H1 (cell line): ENCODE results near the gene CUL9. TPM values are rescaled to one million over a fixed set of nuclear protein-coding genes. Genes with fewer than 3 reads are reported as not detected.
A peak's percentile ranks its signal among the peaks of the same experiment; 100 is the strongest.

Experiments used
- CREB1 ChIP-seq: IDR thresholded peaks from 2 replicates; pipeline ENCODE4 v1.6.1; 2012; ENCODE audit warnings: inconsistent platforms
- CTBP2 ChIP-seq: IDR thresholded peaks from 2 replicates; pipeline ENCODE4 v1.7.0; 2011; ENCODE audit warnings: borderline replicate concordance, mild to moderate bottlenecking, moderate library complexity, mixed read lengths, low read length; ENCODE audit not compliant: insufficient read depth, insufficient read length
- EGR1 ChIP-seq: IDR thresholded peaks from 2 replicates; pipeline ENCODE4 v1.6.1; 2011; ENCODE audit warnings: low read depth, low read length, borderline replicate concordance
- EP300 ChIP-seq, 2 experiments: IDR thresholded peaks; 1 replicate in 1 of 2; 2 replicates in 1 of 2; pipeline ENCODE4 v1.6.1; 2011 to 2012; ENCODE audit warnings: low read depth in 2 of 2, low read length in 2 of 2, mild to moderate bottlenecking in 2 of 2, borderline replicate concordance in 1 of 2, inconsistent platforms in 1 of 2, moderate library complexity in 1 of 2
- GTF2F1 ChIP-seq: IDR thresholded peaks from 2 replicates; pipeline ENCODE4 v1.6.1; 2012; ENCODE audit warnings: low read depth, low read length, improper control_type of control experiment, borderline replicate concordance
- HDAC6 ChIP-seq: IDR thresholded peaks from one replicate; pipeline ENCODE4 v1.7.1; 2012; ENCODE audit warnings: low read depth, mild to moderate bottlenecking, inconsistent platforms, low read length, moderate library complexity
- KDM4A ChIP-seq: IDR thresholded peaks from one replicate; pipeline ENCODE4 v1.7.1; 2012; ENCODE audit warnings: low read depth, mild to moderate bottlenecking, moderate library complexity, low read length, inconsistent platforms; ENCODE audit not compliant: severe bottlenecking
- TAF1 ChIP-seq: IDR thresholded peaks from 2 replicates; pipeline ENCODE4 v1.6.1; 2011; ENCODE audit warnings: mild to moderate bottlenecking, low read depth, low read length
- YY1 ChIP-seq: IDR thresholded peaks from 2 replicates; pipeline ENCODE4 v1.6.1; 2011; ENCODE audit warnings: low read depth, mild to moderate bottlenecking, low read length
- polyA plus RNA-seq, 7 experiments: library from polyadenylated mRNA; depleted of rRNA in 3 of 7; stranded (reverse) in 5 of 7; unstranded in 2 of 7; fragments of >200 nt in 5 of 7; fragments of 200-250 nt in 2 of 7; gene quantifications; 1 replicate in 5 of 7; 2 replicates in 1 of 7; 4 replicates in 1 of 7; pipeline versions ENCODE4 v1.2.1 to v1.2.3, GENCODE V29; 2011 to 2013; ENCODE audit warnings: missing spikeins in 2 of 7, mixed read lengths in 2 of 7
- total RNA-seq: library from RNA; stranded (reverse); fragmentation: NEBNext Ultra II Directional; extraction: Animal tissue kit (Norgen Biotek cat#: 25700); gene quantifications from 2 replicates; pipeline ENCODE4 v1.2.1, GENCODE V29; 2021
- TF ChIP-seq, protein P1 (sequence below): fragments of 300-600 bp; sonication (generic); IDR thresholded peaks from 2 replicates; pipeline ENCODE4 v1.7.1; 2012; ENCODE audit warnings: low read length, moderate library complexity, mild to moderate bottlenecking, inconsistent platforms; ENCODE audit not compliant: insufficient replicate concordance

CUL9 gene
- total and polyA plus RNA-seq, 2 of the 8 experiments (the other 6 are each of a cell fraction or from before 2014, with no cell fraction given), result 7.7 to 9.8 TPM

DNA sequence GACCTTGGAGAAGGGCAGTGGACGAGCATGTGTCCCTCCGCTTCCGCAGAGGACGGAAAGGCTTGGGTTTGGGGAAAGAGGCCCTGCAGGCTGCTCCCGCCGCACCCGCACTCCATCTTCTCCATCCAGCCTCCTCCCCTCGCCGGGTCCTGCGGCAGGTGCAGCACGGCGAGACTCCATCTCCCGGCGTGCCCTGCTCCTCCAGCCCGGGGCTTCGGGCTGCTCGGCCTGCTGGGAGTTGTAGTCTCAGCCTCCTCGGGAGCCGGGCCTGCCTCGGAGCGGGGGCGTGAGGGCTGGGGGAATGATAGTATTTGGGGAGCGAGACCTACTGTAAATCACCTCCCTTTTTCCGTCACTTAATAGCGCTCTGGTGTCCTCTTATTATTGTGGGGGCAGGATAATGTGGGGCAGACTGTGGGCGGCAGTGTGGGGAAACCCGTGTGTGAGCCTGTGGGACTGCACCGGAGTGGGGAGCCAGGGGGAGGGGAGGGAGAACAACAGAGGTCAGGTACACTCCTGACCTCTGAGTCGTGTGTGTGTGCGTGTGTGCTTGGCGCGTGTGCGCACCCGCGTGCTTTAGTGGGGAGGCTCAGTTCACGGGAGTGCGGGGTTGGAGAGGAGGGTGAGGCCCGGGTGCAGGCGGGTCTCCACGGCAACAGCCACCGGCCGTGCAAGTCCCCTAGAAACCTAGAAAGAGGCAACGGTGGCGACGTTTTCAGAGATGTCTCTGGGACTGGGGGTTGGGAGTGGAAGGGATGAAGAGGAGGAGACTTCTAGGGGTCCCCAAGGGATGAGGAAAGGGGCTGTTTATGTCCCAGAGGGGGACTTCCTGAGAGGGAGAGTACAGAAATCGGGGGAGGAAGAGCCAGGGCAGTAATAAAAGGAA is 65.4 kb downstream of the CUL9 start (continued):
- TF ChIP-seq, protein P1, sequence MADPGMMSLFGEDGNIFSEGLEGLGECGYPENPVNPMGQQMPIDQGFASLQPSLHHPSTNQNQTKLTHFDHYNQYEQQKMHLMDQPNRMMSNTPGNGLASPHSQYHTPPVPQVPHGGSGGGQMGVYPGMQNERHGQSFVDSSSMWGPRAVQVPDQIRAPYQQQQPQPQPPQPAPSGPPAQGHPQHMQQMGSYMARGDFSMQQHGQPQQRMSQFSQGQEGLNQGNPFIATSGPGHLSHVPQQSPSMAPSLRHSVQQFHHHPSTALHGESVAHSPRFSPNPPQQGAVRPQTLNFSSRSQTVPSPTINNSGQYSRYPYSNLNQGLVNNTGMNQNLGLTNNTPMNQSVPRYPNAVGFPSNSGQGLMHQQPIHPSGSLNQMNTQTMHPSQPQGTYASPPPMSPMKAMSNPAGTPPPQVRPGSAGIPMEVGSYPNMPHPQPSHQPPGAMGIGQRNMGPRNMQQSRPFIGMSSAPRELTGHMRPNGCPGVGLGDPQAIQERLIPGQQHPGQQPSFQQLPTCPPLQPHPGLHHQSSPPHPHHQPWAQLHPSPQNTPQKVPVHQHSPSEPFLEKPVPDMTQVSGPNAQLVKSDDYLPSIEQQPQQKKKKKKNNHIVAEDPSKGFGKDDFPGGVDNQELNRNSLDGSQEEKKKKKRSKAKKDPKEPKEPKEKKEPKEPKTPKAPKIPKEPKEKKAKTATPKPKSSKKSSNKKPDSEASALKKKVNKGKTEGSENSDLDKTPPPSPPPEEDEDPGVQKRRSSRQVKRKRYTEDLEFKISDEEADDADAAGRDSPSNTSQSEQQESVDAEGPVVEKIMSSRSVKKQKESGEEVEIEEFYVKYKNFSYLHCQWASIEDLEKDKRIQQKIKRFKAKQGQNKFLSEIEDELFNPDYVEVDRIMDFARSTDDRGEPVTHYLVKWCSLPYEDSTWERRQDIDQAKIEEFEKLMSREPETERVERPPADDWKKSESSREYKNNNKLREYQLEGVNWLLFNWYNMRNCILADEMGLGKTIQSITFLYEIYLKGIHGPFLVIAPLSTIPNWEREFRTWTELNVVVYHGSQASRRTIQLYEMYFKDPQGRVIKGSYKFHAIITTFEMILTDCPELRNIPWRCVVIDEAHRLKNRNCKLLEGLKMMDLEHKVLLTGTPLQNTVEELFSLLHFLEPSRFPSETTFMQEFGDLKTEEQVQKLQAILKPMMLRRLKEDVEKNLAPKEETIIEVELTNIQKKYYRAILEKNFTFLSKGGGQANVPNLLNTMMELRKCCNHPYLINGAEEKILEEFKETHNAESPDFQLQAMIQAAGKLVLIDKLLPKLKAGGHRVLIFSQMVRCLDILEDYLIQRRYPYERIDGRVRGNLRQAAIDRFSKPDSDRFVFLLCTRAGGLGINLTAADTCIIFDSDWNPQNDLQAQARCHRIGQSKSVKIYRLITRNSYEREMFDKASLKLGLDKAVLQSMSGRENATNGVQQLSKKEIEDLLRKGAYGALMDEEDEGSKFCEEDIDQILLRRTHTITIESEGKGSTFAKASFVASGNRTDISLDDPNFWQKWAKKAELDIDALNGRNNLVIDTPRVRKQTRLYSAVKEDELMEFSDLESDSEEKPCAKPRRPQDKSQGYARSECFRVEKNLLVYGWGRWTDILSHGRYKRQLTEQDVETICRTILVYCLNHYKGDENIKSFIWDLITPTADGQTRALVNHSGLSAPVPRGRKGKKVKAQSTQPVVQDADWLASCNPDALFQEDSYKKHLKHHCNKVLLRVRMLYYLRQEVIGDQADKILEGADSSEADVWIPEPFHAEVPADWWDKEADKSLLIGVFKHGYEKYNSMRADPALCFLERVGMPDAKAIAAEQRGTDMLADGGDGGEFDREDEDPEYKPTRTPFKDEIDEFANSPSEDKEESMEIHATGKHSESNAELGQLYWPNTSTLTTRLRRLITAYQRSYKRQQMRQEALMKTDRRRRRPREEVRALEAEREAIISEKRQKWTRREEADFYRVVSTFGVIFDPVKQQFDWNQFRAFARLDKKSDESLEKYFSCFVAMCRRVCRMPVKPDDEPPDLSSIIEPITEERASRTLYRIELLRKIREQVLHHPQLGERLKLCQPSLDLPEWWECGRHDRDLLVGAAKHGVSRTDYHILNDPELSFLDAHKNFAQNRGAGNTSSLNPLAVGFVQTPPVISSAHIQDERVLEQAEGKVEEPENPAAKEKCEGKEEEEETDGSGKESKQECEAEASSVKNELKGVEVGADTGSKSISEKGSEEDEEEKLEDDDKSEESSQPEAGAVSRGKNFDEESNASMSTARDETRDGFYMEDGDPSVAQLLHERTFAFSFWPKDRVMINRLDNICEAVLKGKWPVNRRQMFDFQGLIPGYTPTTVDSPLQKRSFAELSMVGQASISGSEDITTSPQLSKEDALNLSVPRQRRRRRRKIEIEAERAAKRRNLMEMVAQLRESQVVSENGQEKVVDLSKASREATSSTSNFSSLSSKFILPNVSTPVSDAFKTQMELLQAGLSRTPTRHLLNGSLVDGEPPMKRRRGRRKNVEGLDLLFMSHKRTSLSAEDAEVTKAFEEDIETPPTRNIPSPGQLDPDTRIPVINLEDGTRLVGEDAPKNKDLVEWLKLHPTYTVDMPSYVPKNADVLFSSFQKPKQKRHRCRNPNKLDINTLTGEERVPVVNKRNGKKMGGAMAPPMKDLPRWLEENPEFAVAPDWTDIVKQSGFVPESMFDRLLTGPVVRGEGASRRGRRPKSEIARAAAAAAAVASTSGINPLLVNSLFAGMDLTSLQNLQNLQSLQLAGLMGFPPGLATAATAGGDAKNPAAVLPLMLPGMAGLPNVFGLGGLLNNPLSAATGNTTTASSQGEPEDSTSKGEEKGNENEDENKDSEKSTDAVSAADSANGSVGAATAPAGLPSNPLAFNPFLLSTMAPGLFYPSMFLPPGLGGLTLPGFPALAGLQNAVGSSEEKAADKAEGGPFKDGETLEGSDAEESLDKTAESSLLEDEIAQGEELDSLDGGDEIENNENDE, result no peak
- TF ChIP-seq GTF2F1 (no peak), TAF1 (0 out of 2 replicates have a peak, but pooled peaks have one; percentile 45), CREB1 (peak; percentile 46), EP300 (IDR thresholded peaks at IDR 0.05; ENCODE audit: borderline replicate concordance in 1 of 2, low read depth in 2 of 2, low read length in 2 of 2) (no peak), EGR1 (peak; percentile 95), CTBP2 (peak; percentile 71), YY1 (no peak), HDAC6 (no peak), KDM4A (peak; percentile 99)
